ENCODE measurements around the gene LDLRAD3. TPM values are rescaled to one million over a fixed set of nuclear protein-coding genes. Genes with fewer than 3 reads are reported as not detected.

The LDLRAD3 gene
- total RNA-seq, 2 donors from 2014 or later = 19.2 to 30.6 TPM

DNA sequence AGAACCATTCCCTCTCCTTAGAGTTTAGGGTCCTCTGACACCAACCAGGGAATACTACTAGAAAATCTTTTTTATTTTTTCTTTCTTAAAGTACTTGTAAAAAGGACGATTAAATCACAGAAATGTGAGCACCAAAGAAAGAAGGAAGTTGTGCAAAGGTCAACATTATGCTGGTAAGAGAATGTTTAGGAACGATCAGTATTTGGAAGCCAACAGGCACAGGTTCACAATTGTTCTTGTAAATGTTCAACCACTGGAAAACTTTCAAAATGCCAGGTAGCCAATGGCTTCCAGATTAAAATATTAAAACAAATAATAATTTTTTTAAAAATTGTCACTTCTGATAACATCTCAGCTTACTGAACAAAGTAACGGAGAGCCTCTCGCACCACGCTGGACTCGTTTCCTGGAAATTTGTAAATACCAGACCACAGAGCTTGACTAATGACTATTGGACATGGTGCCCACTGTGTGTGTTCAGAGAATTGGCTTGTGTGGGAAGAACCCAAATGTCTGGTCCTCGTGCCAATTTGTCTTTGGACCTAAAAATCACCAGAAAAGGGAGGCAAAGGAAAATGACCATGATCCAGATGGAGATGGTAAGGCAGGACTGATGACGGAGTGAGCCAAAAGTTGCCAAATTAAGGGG lies 324.6 kb downstream of the LDLRAD3 start:
- Histone ChIP-seq H3K27me3 (ENCODE audit: control insufficient read depth, insufficient read depth, low read length, poor library complexity, severe bottlenecking) (no peaks in the 10 kb centered on the region), H3K9ac (ENCODE audit: extremely low read depth, low read length, poor library complexity, severe bottlenecking) (no peak overlapping the region), H3K27ac (ENCODE audit: low read depth, low read length) (no peak overlapping the region), H3K4me3 (ENCODE audit: low read length) (no peak overlapping the region), H3K4me1 (ENCODE audit: control insufficient read depth, insufficient read depth, low read length) (no peaks in the 10 kb centered on the region), H3K36me3 (ENCODE audit: control insufficient read depth, insufficient read depth, low read length) (peaks cover 15% of the 10 kb centered on the region), H3K9me3 (ENCODE audit: control insufficient read depth, low read length) (no peaks in the 10 kb centered on the region)
- Mint-ChIP-seq H3K27me3 (ENCODE audit: insufficient read depth) (peaks cover 16% of the 10 kb centered on the region), H3K9me3 (no peaks in the 10 kb centered on the region), H3K4me1 (peaks cover 4% of the 10 kb centered on the region), H3K36me3 (ENCODE audit: low read depth) (peaks cover 17% of the 10 kb centered on the region), H3K4me3 (no peak overlapping the region), H3K27ac (no peak overlapping the region)
- TF ChIP-seq, protein P1, sequence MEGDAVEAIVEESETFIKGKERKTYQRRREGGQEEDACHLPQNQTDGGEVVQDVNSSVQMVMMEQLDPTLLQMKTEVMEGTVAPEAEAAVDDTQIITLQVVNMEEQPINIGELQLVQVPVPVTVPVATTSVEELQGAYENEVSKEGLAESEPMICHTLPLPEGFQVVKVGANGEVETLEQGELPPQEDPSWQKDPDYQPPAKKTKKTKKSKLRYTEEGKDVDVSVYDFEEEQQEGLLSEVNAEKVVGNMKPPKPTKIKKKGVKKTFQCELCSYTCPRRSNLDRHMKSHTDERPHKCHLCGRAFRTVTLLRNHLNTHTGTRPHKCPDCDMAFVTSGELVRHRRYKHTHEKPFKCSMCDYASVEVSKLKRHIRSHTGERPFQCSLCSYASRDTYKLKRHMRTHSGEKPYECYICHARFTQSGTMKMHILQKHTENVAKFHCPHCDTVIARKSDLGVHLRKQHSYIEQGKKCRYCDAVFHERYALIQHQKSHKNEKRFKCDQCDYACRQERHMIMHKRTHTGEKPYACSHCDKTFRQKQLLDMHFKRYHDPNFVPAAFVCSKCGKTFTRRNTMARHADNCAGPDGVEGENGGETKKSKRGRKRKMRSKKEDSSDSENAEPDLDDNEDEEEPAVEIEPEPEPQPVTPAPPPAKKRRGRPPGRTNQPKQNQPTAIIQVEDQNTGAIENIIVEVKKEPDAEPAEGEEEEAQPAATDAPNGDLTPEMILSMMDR (conservative IDR thresholded peaks at IDR 0.05) = no peak
- 79 to 83% methylated on average over 8 of the region's 8 CpGs for WGBS, 2 experiments (ENCODE audit: insufficient coverage in 1 of 2, insufficient read length in 1 of 2)
- no peak for DNase-seq

GRCh38 chr11:36270701-36271100 lies 326.8 kb downstream of the LDLRAD3 start:
- Histone ChIP-seq H3K27ac (ENCODE audit: low read depth, low read length) (no peak overlapping the region), H3K4me3 (ENCODE audit: low read length) (no peak overlapping the region), H3K36me3 (ENCODE audit: control insufficient read depth, insufficient read depth, low read length) (peaks cover 30% of the 10 kb centered on the region), H3K27me3 (ENCODE audit: control insufficient read depth, insufficient read depth, low read length, poor library complexity, severe bottlenecking) (no peaks in the 10 kb centered on the region), H3K9me3 (ENCODE audit: control insufficient read depth, low read length) (no peaks in the 10 kb centered on the region), H3K4me1 (ENCODE audit: control insufficient read depth, insufficient read depth, low read length) (no peaks in the 10 kb centered on the region), H3K9ac (ENCODE audit: extremely low read depth, low read length, poor library complexity, severe bottlenecking) (no peak overlapping the region)
- no peak for DNase-seq
- H3K36me3 Mint-ChIP-seq (ENCODE audit: low read depth) = peaks cover 32% of the 10 kb centered on the region
- no peak overlapping the region for H3K4me3 Mint-ChIP-seq
- TF ChIP-seq, protein P1 (conservative IDR thresholded peaks at IDR 0.05) = no peak
- H3K4me1 Mint-ChIP-seq = peaks cover 3% of the 10 kb centered on the region
- H3K9me3 Mint-ChIP-seq = no peaks in the 10 kb centered on the region
- WGBS, 2 experiments (ENCODE audit: insufficient coverage in 1 of 2, insufficient read length in 1 of 2) = 95% methylated on average over 9 of the region's 9 CpGs
- H3K27me3 Mint-ChIP-seq (ENCODE audit: insufficient read depth) = peaks cover 13% of the 10 kb centered on the region
- no peak overlapping the region for H3K27ac Mint-ChIP-seq

- TF ChIP-seq, protein P1 (conservative IDR thresholded peaks at IDR 0.05) = peak; percentile 50
- peaks cover 7% of the 10 kb centered on the region for H3K27me3 Mint-ChIP-seq (ENCODE audit: insufficient read depth)
- no peaks in the 10 kb centered on the region for H3K9me3 Mint-ChIP-seq
Measured at GRCh38 chr11:36271794-36272407, 328.0 kb downstream of the LDLRAD3 start.

More at GRCh38 chr11:36271794-36272407, 328.0 kb downstream of the LDLRAD3 start:
- peaks cover 8% of the 10 kb centered on the region for H3K4me1 Mint-ChIP-seq
- Histone ChIP-seq H3K27ac (ENCODE audit: low read depth, low read length) (no peak overlapping the region), H3K27me3 (ENCODE audit: control insufficient read depth, insufficient read depth, low read length, poor library complexity, severe bottlenecking) (no peaks in the 10 kb centered on the region), H3K36me3 (ENCODE audit: control insufficient read depth, insufficient read depth, low read length) (peaks cover 34% of the 10 kb centered on the region), H3K9ac (ENCODE audit: extremely low read depth, low read length, poor library complexity, severe bottlenecking) (no peak overlapping the region), H3K9me3 (ENCODE audit: control insufficient read depth, low read length) (no peaks in the 10 kb centered on the region), H3K4me1 (ENCODE audit: control insufficient read depth, insufficient read depth, low read length) (peaks cover 5% of the 10 kb centered on the region), H3K4me3 (ENCODE audit: low read length) (no peak overlapping the region)
- H3K27ac Mint-ChIP-seq = no peak overlapping the region
- WGBS, 2 experiments (ENCODE audit: insufficient coverage in 1 of 2, insufficient read length in 1 of 2) = 91 to 92% methylated on average over 3 to 5 of the region's 5 CpGs
- no peak overlapping the region for H3K4me3 Mint-ChIP-seq
- DNase-seq = peak; percentile 59
- peaks cover 32% of the 10 kb centered on the region for H3K36me3 Mint-ChIP-seq (ENCODE audit: low read depth)
